Fibroblast of the aortic adventitia (primary cell): ENCODE data around the gene TPD52L2. TPM values are rescaled to one million over a fixed set of nuclear protein-coding genes. Genes with fewer than 3 reads are reported as not detected.
A peak's percentile ranks its signal among the peaks of the same experiment; 100 is the strongest.

Experiments
- DNase-seq: peaks from one replicate; pipeline ENCODE4 v3.0.0-alpha.2; 2010; ENCODE audit warnings: low read depth
- H3K4me3 ChIP-seq: 2 replicates; pipeline ENCODE4 v1.5.1; 2011; ENCODE audit warnings: low read depth, mild to moderate bottlenecking, control low read depth, low read length, moderate library complexity
- total RNA-seq: library from RNA; depleted of rRNA; stranded (reverse); fragments of >200 nt; gene quantifications from 2 replicates; pipeline ENCODE4 v1.2.3, GENCODE V29; 2012; ENCODE audit warnings: low replicate concordance
- TF ChIP-seq, protein P1 (sequence below): IDR thresholded peaks from 2 replicates; pipeline ENCODE4 v1.5.1; 2011; ENCODE audit warnings: mild to moderate bottlenecking, low read length, control low read depth, inconsistent platforms; ENCODE audit not compliant: insufficient read depth

The TPD52L2 gene
- total RNA-seq, 1 donor = 136 TPM

DNA sequence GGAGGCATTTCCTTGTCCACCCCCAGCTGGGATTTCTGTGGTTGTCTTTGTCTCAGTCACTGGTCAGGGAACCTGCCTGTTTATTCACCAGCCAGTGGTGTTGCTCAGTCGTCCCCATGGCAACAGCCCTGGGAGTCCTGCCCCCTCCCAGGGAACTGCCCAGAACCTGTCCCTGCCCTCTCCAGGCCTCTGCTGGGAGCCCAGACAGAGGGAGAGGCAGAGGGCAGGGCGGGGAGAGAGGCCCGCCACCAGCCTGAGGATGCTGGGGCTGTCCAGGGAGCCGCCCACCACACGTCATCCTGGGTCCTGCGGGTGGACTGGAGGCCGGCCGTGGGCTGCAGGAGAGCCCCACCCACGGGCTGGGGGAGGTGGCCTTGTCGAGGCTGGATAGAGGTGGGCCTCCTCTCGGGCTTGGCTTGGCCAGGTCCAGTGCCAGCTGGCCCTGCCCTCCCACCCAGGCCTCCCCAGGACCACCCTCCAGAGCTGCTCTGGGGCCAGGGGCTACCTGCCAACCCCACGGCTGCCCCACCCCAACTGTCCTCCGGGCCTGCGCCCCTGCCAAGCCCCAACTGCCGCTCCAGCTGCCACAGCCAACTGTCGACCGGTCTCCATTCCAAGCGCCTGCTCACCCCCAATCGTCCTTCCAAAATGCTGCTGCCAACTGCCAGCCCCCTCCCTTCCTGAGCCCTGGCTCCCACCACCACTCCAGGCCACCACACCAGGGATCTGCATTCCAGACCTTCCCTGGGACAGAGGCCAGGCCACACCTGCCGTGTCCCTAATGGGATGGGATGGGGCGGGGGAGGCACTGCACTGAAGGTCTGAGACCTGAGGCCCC is 29.8 kb upstream of the TPD52L2 start:
- TF ChIP-seq, protein P1, sequence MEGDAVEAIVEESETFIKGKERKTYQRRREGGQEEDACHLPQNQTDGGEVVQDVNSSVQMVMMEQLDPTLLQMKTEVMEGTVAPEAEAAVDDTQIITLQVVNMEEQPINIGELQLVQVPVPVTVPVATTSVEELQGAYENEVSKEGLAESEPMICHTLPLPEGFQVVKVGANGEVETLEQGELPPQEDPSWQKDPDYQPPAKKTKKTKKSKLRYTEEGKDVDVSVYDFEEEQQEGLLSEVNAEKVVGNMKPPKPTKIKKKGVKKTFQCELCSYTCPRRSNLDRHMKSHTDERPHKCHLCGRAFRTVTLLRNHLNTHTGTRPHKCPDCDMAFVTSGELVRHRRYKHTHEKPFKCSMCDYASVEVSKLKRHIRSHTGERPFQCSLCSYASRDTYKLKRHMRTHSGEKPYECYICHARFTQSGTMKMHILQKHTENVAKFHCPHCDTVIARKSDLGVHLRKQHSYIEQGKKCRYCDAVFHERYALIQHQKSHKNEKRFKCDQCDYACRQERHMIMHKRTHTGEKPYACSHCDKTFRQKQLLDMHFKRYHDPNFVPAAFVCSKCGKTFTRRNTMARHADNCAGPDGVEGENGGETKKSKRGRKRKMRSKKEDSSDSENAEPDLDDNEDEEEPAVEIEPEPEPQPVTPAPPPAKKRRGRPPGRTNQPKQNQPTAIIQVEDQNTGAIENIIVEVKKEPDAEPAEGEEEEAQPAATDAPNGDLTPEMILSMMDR = no peak
- DNase-seq = peak; percentile 98
- no peak overlapping the region for H3K4me3 ChIP-seq

- DNase-seq = no peak
- no peak overlapping the region for H3K4me3 ChIP-seq
- TF ChIP-seq, protein P1 = no peak
These were observed 28.4 kb upstream of the TPD52L2 start for GRCh38 chr20:63836458-63837344.

GRCh38 chr20:63837479-63837878 is 27.6 kb upstream of the TPD52L2 start:
- TF ChIP-seq, protein P1 = no peak
- DNase-seq = no peak

DNA sequence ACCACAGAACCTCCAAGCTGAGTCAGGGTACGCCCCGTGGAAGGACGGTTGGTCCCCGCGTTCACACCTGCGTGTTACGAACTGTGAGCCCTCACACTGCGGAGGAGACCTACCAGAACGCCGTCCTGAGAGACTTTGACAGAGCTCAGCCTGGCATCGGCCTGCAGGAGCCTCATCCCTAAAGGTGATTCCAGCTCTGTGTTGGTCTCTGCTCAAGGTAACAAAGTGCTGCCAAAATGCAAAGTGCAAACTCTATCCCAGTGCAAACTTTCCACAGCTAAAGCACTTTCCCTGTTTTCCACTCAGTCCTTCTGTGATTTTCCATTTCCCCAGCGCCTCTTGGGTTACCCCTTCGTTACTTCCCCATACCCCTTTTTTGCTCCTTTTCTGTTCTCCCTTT is 25.4 kb upstream of the TPD52L2 start:
- TF ChIP-seq, protein P1 = no peak
- DNase-seq = no peak
- H3K4me3 ChIP-seq = no peak overlapping the region

More at GRCh38 chr20:63837479-63837878, 27.6 kb upstream of the TPD52L2 start:
- H3K4me3 ChIP-seq = no peak overlapping the region

DNA sequence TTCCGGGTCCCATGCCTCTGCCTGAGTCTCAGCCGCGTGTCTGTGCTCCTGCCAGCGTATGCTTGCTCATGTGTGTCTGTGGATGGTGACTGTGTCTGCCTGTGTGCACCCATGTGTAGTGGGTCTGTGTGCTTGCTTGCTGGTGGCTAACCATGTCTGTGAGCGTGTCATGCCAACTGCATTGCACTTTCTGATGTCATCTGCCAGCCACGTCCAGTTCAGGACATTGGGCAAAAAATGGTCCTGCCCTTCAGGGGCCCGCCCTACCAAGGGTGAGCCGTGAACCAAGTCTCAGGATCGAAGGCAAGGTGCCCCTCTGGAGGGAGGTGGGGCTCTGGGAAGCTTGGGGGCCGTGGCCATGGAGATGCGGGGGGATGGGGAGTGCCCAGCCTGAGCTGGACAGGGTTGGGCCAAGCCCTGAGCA is 24.7 kb upstream of the TPD52L2 start:
- DNase-seq = no peak

DNA sequence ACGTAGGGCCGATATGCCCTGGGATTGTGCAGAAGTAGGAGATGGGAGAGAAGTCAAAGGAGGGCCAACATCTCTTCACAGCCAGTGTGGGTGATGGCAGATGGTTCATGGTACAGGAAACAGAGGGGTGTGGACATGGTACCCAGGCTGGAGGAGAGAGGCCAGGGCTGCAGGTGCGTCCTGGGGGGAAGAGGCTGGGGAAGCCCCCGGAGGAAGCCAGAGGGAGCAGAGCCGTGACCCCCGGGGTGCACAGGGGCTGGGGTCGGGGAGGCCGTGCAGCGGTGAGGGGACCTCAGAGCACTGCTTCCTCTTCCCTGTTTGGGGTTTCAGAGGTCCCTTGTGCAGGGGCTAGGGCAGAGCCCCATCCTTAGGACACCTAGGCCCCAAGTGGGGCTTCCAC is 22.8 kb upstream of the TPD52L2 start:
- DNase-seq = no peak

More for the DNA sequence above, 24.7 kb upstream of the TPD52L2 start:
- H3K4me3 ChIP-seq = no peak overlapping the region
- TF ChIP-seq, protein P1 = no peak

More for the DNA sequence above, 22.8 kb upstream of the TPD52L2 start:
- no peak overlapping the region for H3K4me3 ChIP-seq
- TF ChIP-seq, protein P1 = no peak
